ENCODE data around the gene XIRP1.

Gene XIRP1

GRCh38 chr3:39208463-39209055 lies 16.2 kb upstream of the XIRP1 start:
- DNase-seq (ENCODE audit: low read depth in 2 of 2): no peak

GRCh38 chr3:39207361-39208186 lies 15.2 kb upstream of the XIRP1 start:
- DNase-seq (ENCODE audit: low read depth in 2 of 2): no peak

- no peak for DNase-seq (ENCODE audit: low read depth in 2 of 2)
Measured at GRCh38 chr3:39205919-39206516, 13.6 kb upstream of the XIRP1 start.

GRCh38 chr3:39205131-39205530 lies 12.7 kb upstream of the XIRP1 start:
- DNase-seq (ENCODE audit: low read depth in 2 of 2): no peak

- no peak for DNase-seq (ENCODE audit: low read depth in 2 of 2)
Measured at GRCh38 chr3:39203860-39204259, 11.5 kb upstream of the XIRP1 start.

- no peak for DNase-seq (ENCODE audit: low read depth in 2 of 2)
Measured at GRCh38 chr3:39203402-39203801, 11.0 kb upstream of the XIRP1 start.

- no peak for DNase-seq (ENCODE audit: low read depth in 2 of 2)
Measured at GRCh38 chr3:39202094-39202493, 9.7 kb upstream of the XIRP1 start.

- DNase-seq (ENCODE audit: low read depth in 2 of 2): no peak
Measured at GRCh38 chr3:39196671-39197356, 4.4 kb upstream of the XIRP1 start.

- no peak for DNase-seq (ENCODE audit: low read depth in 2 of 2)
Measured at GRCh38 chr3:39196034-39196433, 3.6 kb upstream of the XIRP1 start.

- no peak for DNase-seq (ENCODE audit: low read depth in 2 of 2)
Measured at GRCh38 chr3:39193391-39193790, 996 bp upstream of the XIRP1 start.

- DNase-seq (ENCODE audit: low read depth in 2 of 2): no peak
Measured at GRCh38 chr3:39191773-39192172, 622 bp downstream of the XIRP1 start.

GRCh38 chr3:39191111-39191510 lies 1.3 kb downstream of the XIRP1 start:
- no peak for DNase-seq (ENCODE audit: low read depth in 2 of 2)

- DNase-seq (ENCODE audit: low read depth in 2 of 2): no peak
Measured at GRCh38 chr3:39190281-39191025, 1.9 kb downstream of the XIRP1 start.

GRCh38 chr3:39189959-39190269 lies 2.5 kb downstream of the XIRP1 start:
- peak; percentile 24 for DNase-seq (ENCODE audit: low read depth in 2 of 2)

GRCh38 chr3:39189150-39189958 lies 3.0 kb downstream of the XIRP1 start:
- DNase-seq (ENCODE audit: low read depth in 2 of 2): no peak

GRCh38 chr3:39188271-39189149 lies 3.9 kb downstream of the XIRP1 start:
- no peak for DNase-seq (ENCODE audit: low read depth in 2 of 2)

- DNase-seq (ENCODE audit: low read depth in 2 of 2): no peak
Measured at GRCh38 chr3:39187372-39188155, 4.8 kb downstream of the XIRP1 start.

GRCh38 chr3:39186692-39187151 lies 5.7 kb downstream of the XIRP1 start:
- DNase-seq (ENCODE audit: low read depth in 2 of 2): no peak

Data from stimulated activated CD8-positive, alpha-beta memory T cell treated with anti-CD3 and anti-CD28 coated beads, Interleukin-2, amount 100 ng/mL, for 1 hour (primary cell).